NK-92 (cell line): Measurements from ENCODE around the gene RNF187.
A peak's percentile ranks its signal among the peaks of the same experiment; 100 is the strongest.
"Not testable (repeated sequence)": the region's sequence is repeated elsewhere in the genome, so short reads cannot be mapped to it uniquely, and the experiment has no call there.

Experiments used
- DNase-seq: peaks from one replicate; lab custom pipeline; 2025; ENCODE audit not compliant: unreplicated experiment; lab: John Stamatoyannopoulos, UW

Gene RNF187

DNA sequence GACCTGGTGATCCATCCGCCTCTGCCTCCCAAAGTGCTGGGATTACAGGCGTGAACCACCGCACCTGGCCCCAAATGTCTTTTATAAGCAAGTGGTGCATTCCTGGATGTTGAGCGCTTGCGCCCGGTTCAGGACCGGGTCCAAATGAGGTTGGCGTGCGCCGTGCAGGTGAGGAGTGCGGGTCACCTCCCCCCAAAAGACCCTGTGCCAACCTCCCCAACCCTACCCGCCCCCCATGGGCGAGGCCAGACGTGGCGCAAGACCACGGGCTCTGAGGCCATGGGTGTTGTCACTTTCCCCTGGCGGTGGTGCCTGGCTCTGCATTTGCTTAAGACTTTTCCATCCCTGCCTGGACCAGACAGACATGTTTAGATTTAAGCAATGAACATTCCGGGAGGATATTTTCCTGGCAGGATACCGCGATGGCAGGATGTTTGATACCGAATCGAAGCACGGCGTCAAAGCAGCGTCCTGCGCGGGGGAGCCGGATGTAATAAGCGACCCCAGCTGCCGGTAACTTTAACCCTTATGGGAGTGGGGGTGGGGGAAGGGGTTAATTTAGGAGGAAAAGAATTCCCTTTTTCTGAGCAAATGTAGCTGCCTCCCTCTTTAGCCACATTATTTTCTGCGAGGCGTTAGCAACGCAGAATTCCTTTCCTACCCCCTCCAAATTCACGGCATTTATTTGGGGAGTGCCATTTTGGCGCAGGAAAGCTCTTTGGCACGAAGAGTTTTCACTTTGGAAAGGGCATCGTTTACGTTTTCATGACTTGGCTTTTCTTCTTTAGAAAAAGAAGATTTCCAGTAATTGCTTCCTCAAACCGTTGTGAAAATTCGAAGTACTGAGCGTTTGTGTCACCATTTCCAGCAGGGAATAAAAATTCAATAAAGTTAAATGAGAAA is 27.8 kb upstream of the RNF187 start:
- DNase-seq = no peak

DNA sequence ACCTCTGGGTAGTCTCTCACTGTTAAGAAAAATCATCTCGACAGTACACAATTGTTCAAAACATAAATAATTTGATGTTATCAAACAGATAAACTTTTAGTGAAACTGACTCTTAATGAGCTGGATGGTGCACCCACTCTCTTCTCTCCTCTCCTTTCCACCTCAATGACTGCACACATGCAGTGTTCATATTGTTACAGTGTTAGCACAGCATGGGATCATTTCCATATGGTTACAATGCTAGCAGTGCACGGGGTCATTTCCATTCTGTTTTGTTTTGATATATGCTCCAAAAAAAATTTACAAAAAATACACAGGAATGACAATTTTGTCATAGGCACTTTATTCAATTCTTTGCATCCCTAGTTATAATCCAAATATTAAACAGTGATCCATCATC is 26.4 kb upstream of the RNF187 start:
- no peak for DNase-seq

DNA sequence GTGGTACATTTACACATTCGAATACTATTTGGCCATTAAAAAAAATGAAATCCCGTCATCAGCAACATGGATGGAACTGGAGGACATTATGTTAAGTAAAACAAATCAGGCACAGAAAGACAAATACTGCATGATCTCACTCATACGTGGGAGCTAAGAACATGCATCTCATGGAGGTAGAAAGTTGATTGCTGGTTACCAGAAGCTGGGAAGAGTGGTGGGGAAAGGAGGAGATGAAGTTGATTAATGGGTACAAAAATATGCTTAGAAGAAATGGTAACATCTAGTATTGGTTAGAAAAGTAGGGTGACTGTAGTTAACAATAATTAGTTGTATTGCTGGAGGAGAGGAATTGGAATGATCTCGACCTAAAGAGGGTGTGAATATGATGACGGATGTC is 24.6 kb upstream of the RNF187 start:
- no peak for DNase-seq

DNA sequence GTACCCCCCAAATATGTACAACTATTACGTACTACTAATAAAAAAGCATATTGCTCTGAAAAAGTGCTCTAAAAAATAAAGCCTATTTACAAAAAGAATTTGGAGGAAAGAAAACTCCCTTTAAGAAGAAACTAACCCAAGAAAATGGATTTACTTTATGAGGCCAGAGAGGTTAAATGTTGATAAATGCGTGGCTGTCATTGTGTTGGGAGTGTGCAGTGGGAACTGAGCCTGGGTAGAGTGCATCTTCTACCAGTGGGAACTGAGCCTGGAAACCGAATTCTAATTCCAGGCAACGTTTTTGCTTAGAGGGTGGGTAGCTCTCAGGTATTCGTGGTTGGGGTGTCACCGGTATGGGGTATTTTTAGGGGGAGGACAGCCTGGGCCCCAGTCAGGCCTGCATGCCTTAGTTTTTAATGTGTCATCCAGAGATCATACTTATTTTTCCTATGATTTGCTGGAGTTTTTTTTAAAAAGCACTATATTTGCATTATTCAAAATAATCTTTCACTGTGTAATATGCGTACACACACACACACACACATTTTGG is 24.1 kb upstream of the RNF187 start:
- DNase-seq = no peak

DNA sequence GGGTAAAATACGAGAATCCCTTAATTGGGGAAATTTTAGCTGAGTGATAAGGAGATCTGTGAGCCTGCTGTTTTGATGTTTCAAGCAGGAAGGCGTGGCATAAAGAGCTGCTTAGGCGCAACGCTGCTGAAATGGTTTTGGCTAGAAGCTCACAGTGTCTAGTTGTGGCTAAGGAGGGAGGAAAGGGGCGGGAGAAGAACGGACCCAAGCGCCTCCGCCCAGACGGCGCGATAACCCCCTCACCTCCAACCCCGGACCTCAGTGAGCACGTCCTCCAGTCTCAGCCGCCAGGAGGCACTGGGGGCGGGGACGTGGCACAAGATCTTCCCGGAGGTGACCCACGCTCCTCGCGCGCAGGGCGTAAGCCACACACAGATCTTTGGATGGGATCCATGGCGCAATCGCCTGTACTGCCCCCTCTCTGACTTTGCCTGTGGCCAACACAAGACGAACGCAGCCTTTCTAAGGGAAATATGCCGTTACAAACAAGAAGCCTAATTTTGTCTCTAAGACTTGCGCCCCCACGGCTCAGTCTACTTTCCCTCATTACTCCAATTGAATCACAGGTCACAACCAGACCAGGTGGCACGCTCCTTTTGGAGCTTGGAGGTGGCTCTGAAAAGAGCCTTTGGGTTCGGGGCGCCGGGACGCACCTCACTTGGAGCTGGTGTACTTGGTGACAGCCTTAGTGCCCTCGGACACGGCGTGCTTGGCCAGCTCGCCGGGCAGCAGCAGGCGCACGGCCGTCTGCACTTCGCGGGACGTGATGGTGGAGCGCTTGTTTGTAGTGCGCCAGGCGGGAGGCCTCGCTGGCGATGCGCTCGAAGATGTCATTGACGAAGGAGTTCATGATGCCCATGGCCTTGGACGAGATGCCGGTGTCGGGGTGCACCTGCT is 23.4 kb upstream of the RNF187 start:
- DNase-seq = no peak

DNA sequence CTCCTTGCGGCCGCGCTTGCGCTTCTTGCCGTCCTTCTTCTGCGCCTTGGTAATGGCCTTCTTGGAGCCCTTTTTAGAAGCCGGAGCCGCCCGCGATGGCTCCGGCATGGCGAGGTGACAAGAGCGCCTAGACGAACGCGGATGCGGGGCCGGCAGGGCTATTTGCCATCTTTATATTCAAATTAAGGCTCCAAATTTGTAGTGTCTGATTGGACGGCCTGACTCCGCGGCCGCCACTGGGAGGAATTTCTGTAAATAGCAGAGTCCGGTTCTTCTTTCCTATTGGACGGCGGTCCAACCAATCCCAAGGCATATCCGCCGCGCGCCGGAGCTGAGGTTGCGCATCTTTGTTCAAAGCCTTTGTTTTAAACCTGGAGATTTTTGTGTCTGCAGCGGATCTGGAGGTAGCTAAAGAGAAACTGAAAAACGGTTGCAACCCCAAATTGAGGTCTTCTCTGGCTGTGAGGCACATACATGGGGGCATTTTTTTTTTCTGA is 22.6 kb upstream of the RNF187 start:
- DNase-seq = peak; percentile 17

DNA sequence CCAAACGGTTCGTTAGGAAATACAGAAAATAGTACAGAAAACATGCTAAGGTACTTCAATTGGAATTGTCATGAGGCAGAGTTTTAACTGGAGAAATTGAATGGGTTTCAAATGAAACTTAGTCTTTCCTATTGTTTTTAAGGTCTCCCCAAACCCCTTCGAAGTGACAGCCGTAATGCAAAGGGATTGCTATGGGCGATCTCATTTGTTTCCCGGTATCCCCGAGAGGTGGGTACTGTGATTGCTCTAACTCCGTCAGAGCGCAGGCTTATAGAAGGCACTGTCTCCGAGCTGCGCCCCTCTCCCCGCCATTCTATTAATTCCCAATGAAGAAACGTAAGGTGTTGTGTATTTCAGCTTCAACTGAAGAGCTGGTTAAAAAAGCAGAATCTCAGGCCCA is 22.0 kb upstream of the RNF187 start:
- DNase-seq = no peak

DNA sequence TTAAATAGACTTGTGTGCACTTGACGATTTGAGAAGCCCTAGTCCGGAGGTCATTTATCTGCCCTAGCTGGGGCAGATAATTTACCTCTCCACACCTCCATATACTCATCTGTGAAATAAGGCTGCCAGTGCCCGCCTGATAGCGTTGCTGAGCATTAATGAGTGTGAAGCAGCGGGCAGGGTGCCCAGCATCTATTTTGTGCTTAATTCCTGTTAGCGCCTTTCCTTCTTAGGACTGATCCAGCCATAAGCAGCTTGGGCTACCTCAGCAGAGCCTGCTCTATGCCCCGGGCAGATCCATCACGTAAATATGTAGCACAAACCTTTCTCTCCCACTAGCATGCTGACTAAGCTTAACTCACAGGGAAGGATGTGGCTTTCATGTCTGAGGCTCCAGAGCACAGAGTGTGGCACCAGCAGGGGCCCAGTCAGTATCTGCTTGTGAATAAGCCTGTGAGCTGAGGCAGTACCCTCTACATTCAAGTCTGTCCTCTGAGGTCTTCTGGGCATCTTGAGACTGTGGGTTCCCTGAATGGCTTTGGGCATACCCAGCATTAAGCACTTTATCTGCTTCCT is 21.5 kb upstream of the RNF187 start:
- DNase-seq = no peak

DNA sequence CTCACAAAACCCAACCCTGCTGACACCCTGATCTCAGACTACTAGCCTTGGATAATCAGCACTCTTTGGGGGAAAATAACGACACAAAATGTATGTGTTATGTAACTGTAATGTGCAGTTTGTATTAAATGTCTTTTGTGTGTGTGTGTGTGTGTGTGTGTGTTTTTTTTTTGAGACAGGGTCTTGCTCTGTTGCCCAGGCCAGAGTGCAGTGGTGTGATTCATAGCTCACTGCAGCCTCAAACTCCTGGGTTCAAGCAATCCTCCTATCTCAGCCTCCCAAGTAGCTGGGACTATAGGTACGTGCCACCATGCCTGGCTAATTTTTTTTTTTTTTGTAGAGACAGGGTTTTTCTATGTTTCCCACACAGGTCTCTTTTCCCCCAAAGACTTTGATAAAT is 19.0 kb upstream of the RNF187 start:
- DNase-seq = not testable (repeated sequence)

DNA sequence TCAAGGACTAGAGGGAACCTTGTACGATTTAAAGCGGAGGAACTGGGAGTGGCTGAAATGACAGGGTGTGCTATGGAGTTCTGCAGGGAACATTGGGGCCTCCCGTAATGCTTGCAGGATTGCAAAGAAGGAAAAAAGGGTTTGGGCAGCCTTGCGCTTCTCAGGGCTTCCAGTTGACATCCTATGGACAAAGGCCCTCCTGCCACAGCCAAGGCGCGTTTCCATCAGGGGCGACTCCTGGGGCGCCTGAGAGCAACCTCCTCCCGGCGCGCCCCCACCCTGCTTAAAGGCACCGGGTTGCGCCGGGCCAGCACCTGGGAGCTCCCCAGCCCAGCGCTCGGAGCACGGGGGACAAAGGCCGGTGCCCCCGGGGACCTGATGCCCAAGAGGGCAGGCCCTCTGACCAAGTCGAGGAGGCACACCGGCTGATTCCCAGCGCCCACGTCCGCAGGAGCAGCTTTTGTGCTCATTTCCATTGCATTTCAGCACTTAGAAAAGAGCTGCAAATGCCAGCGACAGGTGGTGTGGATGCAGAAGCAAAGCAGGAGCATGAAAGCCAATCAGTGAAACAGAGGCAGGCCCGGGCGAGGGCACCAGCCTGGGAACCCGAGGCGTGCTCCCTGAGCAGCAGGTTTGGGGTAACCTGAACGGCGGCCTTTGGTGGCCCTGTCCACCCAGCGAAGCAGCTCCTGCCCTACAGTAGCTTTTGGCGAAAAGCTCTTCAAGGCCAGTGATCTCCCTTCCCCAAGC is 17.6 kb upstream of the RNF187 start:
- DNase-seq = no peak

DNA sequence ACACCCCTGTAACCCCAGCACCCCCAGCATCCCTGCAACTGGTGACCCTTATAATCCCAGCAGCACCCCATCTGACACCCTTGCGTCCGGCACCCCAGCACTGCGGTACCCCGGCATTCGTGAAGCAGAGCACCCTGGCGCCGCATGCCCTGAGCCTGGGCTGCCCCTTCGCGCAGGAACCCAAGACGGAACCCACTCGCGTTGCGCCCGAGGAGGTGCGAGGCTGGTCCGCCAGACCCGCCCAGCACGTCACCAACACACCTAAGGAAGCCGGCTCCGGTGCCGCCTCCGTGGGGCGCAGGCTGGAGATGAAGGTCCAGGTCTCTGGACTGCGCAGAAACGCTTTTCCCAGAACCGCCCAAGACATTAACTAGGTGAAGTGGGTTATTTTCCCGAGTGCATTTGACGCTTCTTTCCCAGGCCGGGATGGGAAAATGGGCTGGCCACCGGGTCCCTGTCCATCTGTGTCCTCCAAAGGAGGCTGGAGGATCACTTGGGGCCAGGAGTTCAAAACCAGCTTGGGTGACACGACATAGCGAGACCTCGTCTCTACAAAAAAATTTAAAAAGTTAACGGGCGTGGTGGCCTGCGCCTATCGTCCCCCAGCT is 15.9 kb upstream of the RNF187 start:
- DNase-seq = no peak

DNA sequence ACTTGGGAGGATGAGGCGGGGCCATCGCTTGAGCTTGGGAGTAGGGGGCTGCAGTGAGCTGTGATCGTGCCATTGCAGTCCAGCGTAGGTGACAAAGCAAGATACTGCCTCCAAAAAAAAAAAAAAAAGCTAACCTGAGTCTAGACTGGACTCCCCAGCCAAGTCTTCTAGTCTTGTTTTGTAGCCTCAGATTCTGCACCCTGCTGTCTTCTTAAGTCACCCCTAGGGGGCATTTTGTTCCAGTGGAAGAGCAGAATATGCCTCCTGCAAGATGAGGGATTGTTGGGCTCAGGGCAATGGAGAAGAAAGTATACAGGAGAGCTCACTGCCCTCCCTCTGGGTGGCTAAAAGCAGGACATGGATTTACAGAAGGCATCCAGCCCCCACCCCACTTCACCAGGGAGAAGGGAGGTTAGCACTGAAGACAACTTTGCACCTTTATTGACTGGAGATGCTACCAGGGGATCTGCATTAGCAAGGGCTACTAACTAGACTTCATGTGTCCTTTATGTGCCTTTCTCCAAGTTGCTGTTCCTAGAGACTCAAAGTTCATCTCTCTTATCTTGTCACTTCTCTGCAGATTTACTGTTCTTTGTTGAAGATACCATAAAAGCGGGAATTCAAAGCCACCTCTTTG is 15.3 kb upstream of the RNF187 start:
- DNase-seq = no peak

DNA sequence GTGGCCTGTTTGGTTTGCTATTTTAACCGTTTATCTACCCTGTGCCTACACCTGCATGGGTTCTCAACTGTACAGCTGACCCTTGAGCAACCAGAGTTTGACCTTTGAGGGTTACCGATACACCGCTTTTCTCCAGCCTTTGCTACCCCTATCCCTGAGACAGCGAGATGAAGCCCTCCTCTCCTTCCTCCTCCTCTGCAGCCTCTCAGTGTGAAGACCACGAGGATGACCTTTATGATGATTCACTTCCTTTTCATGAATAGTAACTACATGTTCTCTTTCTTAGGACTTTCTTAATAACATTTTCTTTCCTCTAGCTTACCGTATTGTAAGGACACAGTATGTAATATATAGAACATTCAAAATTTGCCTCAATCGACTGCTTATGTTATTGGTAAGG is 14.5 kb upstream of the RNF187 start:
- DNase-seq = peak; percentile 13

DNA sequence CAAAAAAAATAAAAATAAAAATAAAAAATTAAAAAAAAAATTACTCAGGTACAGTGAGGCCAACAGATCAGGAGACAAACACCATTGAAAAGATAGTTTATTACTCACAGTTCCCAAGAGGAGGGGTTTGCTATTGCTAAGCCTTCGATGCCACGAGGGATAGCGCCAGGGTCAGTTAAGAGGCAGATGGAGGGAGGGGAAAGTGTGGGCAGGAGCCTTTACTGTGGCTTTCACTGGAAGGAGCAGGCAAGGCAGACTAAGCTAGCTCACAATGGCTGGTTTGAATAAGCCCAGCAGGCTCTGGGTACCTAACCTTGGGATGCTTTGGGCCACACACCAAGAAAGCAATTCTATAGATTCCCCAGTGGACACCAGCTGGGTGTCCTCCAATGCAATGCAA is 12.7 kb upstream of the RNF187 start:
- no peak for DNase-seq

DNA sequence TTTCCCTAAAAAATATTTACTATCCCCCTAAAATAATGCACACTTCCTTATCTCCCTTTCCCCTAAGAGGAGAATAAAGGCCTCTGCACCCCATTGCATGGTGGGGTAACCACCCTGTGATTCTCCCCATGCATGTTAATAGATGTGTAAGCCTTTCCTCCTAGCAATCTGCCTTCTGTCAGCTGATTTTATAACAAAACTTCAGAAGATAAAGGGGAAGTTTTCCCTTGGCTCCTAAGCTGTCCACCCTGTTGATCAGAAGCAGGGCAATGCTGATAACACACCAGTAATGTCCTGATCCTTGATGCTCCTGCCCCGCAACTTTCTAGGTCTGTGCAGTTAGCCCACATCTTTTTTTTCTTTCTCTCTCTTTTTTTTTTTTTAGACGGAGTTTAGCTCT is 11.4 kb upstream of the RNF187 start:
- DNase-seq = no peak

DNA sequence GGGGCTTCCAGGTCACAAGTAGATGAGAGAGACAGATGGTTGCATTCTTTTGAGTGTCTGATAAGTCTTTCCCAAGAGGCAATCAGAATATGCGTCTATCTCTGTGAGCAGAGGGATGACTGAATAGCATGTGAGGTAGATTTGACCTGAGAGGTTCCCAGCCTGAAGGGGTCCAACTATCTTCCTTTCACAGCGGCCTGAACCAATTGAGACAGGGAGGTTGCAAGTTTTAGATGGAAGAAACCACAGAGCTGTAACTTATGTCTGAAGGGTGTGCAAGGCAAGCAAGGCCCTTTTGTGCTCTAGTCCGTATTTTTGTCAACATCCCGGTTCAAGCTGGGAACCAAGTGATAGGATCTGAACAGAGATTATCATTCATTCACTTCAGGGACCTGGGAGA is 9.9 kb upstream of the RNF187 start:
- DNase-seq = no peak

DNA sequence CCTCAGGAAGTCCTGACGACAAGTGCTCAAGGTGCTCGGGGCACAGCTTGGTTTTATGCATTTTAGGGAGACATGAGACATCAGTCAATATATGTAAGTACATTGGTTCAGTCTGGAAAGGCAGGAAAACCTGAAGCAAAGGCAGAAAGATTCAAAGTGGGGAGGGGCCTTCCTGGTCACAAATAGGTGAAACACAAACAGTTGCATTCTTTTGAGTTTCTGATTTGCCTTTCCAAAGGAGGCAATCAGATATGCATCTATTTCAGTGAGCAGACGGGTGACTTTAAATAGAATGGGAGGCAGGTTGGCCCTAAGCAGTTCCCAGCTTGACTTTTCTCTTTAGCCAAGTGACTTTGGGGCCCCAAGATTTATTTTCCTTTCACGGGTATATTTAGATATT is 8.9 kb upstream of the RNF187 start:
- no peak for DNase-seq

DNA sequence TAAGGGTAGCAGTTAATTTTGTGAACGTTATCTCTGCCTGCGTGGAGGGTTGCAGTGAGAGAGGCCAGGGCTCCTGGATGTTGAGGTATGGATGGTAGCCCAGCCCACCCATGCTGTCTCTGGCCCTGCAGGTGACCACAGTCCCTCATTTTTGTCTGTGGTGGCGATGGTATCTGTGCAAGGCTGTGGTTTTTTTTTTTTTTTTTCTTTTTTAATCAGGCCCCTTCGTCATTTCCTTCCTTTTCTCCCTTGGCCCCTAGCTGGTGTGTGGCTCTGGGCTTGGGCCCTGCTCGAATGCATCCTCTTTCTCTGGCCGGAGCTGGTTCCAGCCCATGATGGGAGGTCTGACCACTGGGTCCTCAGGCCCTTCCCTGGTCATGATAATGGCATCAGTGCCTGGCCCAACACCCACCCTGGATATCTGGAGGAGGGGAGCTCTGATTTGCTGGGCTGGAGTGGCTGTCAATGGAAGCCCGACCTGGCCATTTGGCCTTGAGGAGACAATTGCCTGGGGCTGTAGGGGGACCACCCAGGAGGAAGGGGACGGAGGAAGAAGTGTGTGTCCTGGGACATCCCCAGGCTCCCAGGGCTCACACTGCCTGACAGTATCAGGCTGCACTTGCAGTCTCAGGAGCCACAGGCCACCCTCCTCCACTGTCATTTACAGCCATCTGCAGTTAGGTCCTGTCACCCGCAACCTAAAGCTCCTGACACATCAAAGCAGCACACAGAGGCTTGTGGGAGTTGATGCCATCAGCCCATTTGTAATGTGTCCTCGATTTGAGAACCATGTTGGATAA is 8.1 kb upstream of the RNF187 start:
- DNase-seq = no peak

DNA sequence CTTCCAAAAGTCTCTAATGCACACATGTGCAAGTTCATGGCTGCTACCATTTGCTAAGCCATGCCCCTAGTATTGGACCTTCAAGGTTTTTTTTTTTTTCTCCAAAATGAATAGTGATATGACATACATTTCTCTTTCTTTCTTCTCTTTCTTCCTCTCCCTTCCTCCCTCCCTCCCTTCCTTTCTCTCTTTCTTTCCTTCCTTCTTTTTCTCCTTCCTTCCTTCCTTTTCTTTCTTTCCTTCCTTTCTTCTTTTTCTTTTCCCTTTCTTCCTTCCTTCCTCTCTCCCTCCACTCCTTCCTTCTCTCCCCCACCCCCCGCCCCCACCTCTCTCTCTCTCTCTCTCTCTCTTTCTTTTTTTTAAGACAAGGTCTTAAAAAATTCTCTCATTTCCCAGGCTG is 3.4 kb upstream of the RNF187 start:
- DNase-seq = no peak
